GM23338 (cell line): ENCODE results near the gene USH2A. TPM values are rescaled to one million over a fixed set of nuclear protein-coding genes. Genes with fewer than 3 reads are reported as not detected.
A peak's percentile ranks its signal among the peaks of the same experiment; 100 is the strongest.

Experiments used
- ATAC-seq: fragments of 200-7000 bp; cut with Tn5 transposase; 3 replicates; pipeline ENCODE4 v1.9.1; 2020
- DNase-seq: peaks from one replicate; pipeline ENCODE4 v3.0.0-alpha.2; 2015; ENCODE audit warnings: low spot score
- H2AFZ ChIP-seq: fragments of 200-600 bp; sonication (generic); 2 replicates; pipeline ENCODE4 v1.8.0; 2016; ENCODE audit warnings: antibody characterized with exemption, mild to moderate bottlenecking, moderate library complexity
- H3F3A ChIP-seq: fragments of 200-600 bp; sonication (generic); replicated peaks from 2 replicates; pipeline ENCODE4 v1.8.0; 2017; ENCODE audit warnings: antibody characterized with exemption, mixed run types, low read depth
- H3K27ac ChIP-seq: fragments of 200-600 bp; sonication (generic); 2 replicates; pipeline ENCODE4 v1.6.1; 2016; ENCODE audit warnings: low read depth
- H3K27me3 ChIP-seq: fragments of 200-600 bp; sonication (generic); 2 replicates; pipeline ENCODE4 v1.8.0; 2016; ENCODE audit warnings: mild to moderate bottlenecking, mixed run types, moderate library complexity; ENCODE audit not compliant: insufficient read depth
- H3K36me3 ChIP-seq: fragments of 200-600 bp; sonication (generic); 2 replicates; pipeline ENCODE4 v1.8.0; 2016; ENCODE audit warnings: mild to moderate bottlenecking; ENCODE audit not compliant: insufficient read depth
- H3K4me1 ChIP-seq: fragments of 200-600 bp; sonication (generic); 2 replicates; pipeline ENCODE4 v1.8.0; 2016; ENCODE audit warnings: mild to moderate bottlenecking, moderate library complexity; ENCODE audit not compliant: insufficient read depth
- H3K4me2 ChIP-seq: fragments of 200-600 bp; sonication (generic); 2 replicates; pipeline ENCODE4 v1.7.1; 2017; ENCODE audit warnings: mixed run types
- H3K4me3 ChIP-seq: fragments of 200-600 bp; sonication (generic); 2 replicates; pipeline ENCODE4 v1.6.1; 2016; ENCODE audit warnings: mixed run types
- H3K79me2 ChIP-seq: fragments of 200-600 bp; sonication (generic); replicated peaks from 2 replicates; pipeline ENCODE4 v1.8.0; 2017; ENCODE audit warnings: mild to moderate bottlenecking; ENCODE audit not compliant: insufficient read depth
- H3K9me2 ChIP-seq: fragments of 200-600 bp; sonication (generic); 2 replicates; pipeline ENCODE4 v1.8.0; 2017; ENCODE audit not compliant: insufficient read depth
- H4K20me1 ChIP-seq: fragments of 200-600 bp; sonication (generic); replicated peaks from 2 replicates; pipeline ENCODE4 v1.8.0; 2017; ENCODE audit warnings: mild to moderate bottlenecking; ENCODE audit not compliant: insufficient read depth
- H3K27ac Mint-ChIP-seq: 2 replicates; pipeline ENCODE4 v1.8.0; 2020; ENCODE audit warnings: inconsistent platforms, mild to moderate bottlenecking, moderate library complexity, mixed read lengths
- H3K27me3 Mint-ChIP-seq: 3 replicates; pipeline ENCODE4 v1.8.0; 2022; ENCODE audit warnings: low read depth, mild to moderate bottlenecking, moderate library complexity, mixed read lengths, inconsistent platforms; ENCODE audit not compliant: insufficient read depth, poor library complexity
- H3K36me3 Mint-ChIP-seq: 3 replicates; pipeline ENCODE4 v1.8.0; 2021; ENCODE audit warnings: low read depth, mild to moderate bottlenecking, inconsistent platforms, moderate library complexity, mixed read lengths
- H3K4me1 Mint-ChIP-seq: 3 replicates; pipeline ENCODE4 v1.8.0; 2020; ENCODE audit warnings: mild to moderate bottlenecking, inconsistent platforms, mixed read lengths
- H3K4me3 Mint-ChIP-seq: 3 replicates; pipeline ENCODE4 v1.8.0; 2021; ENCODE audit warnings: moderate library complexity, mild to moderate bottlenecking, inconsistent platforms, mixed read lengths
- H3K9me3 Mint-ChIP-seq: 3 replicates; pipeline ENCODE4 v1.8.0; 2020; ENCODE audit warnings: moderate library complexity, mild to moderate bottlenecking, inconsistent platforms, mixed read lengths
- CREB1 ChIP-seq: fragments of 250-450 bp; sonication (Bioruptor Pico); IDR thresholded peaks from 2 replicates; pipeline ENCODE4 v1.5.0; 2020; ENCODE audit warnings: low read depth, mild to moderate bottlenecking, moderate library complexity
- EZH2 ChIP-seq: fragments of 200-600 bp; sonication (generic); IDR thresholded peaks from one replicate; pipeline ENCODE4 v1.8.0; 2017; ENCODE audit warnings: antibody characterized with exemption, mild to moderate bottlenecking, low read depth; ENCODE audit not compliant: unreplicated experiment
- NANOG ChIP-seq: IDR thresholded peaks from 2 replicates; pipeline ENCODE4 v1.6.1; 2016; ENCODE audit warnings: antibody characterized with exemption, borderline replicate concordance
- ZNF114 ChIP-seq: fragments of 250-450 bp; sonication (Bioruptor Pico); IDR thresholded peaks from 2 replicates; pipeline ENCODE4 v1.5.0; 2020; ENCODE audit warnings: mild to moderate bottlenecking, moderate library complexity
- ZNF331 ChIP-seq: fragments of 250-450 bp; sonication (Bioruptor Pico); IDR thresholded peaks from 2 replicates; pipeline ENCODE4 v1.5.0; 2020; ENCODE audit warnings: low read depth, mild to moderate bottlenecking, moderate library complexity
- polyA plus RNA-seq: library from polyadenylated mRNA; unstranded; fragments of >200 nt; fragmentation: Nextera tagmentation; extraction: Ambion mirVana; gene quantifications from 2 replicates; pipeline ENCODE4 v1.2.1, GENCODE V29; 2016
- total RNA-seq: library from RNA; depleted of rRNA; stranded (reverse); fragments of >200 nt; shearing (Covaris generic); gene quantifications from 2 replicates; pipeline ENCODE4 v1.2.3, GENCODE V29; 2014
- TF ChIP-seq, protein P1 (sequence below): fragments of 250-450 bp; sonication (Bioruptor Pico); IDR thresholded peaks from 2 replicates; pipeline ENCODE4 v1.5.0; 2020; ENCODE audit warnings: mild to moderate bottlenecking, moderate library complexity
- TF ChIP-seq, protein P2 (sequence below): IDR thresholded peaks from one replicate; pipeline ENCODE4 v1.6.1; 2018; ENCODE audit warnings: antibody characterized with exemption; ENCODE audit not compliant: unreplicated experiment
- TF ChIP-seq, protein P3 (sequence below): IDR thresholded peaks from 2 replicates; pipeline ENCODE4 v1.6.1; 2016; ENCODE audit warnings: antibody characterized with exemption

Gene USH2A
- total and polyA plus RNA-seq, 2 experiments from 2014 or later, result 0.03 TPM

DNA sequence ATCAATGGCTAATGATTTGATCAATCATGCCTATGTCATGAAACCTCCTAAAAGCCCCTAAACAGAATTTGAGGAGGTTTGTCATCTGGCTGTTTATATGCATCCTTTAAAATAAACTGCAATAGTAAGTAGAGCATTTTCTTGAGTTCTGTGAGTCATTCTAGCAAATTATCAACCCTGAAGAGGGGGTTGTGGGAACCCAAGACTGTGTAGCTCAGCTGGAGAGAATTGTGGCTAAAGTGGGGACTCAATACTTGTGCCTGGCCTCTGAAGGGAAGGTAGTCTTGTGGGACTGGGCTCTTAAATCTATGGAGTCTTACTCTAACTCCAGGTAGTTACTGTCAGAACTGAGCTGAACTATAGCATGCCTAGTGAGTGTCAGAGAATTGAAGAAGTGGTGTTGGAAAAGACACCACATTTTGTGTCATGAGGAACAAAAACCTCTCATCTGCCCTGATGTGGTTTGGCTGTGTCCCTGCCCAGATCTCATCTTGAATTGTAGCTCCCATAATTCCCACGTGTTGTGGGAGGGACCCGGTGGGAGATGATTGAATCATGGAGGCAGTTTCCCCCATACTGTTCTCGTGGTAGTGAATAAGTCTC lies 402.4 kb downstream of the USH2A start:
- H3F3A ChIP-seq, result no peaks in the 10 kb centered on the region
- TF ChIP-seq CREB1 (CRISPR knock-in tag) (no peak), ZNF114 (no peak)
- no peaks in the 10 kb centered on the region for H3K27me3 ChIP-seq
- no peaks in the 10 kb centered on the region for H3K36me3 ChIP-seq
- Mint-ChIP-seq H3K27me3 (no peaks in the 10 kb centered on the region), H3K27ac (no peak overlapping the region), H3K9me3 (no peaks in the 10 kb centered on the region), H3K4me3 (no peak overlapping the region), H3K4me1 (no peaks in the 10 kb centered on the region), H3K36me3 (no peaks in the 10 kb centered on the region)
- H3K4me3 ChIP-seq, result no peak overlapping the region
- H2AFZ ChIP-seq, result no peak overlapping the region
- ATAC-seq (no peak), DNase-seq (no peak)
- H3K4me2 ChIP-seq, result no peak overlapping the region
- peaks cover 3% of the 10 kb centered on the region; the same call in 1 of the 2 replicates for H3K9me2 ChIP-seq
- H3K79me2 ChIP-seq, result no peaks in the 10 kb centered on the region
- H3K27ac ChIP-seq, result no peak overlapping the region
- H4K20me1 ChIP-seq, result no peaks in the 10 kb centered on the region
- H3K4me1 ChIP-seq, result no peaks in the 10 kb centered on the region

DNA sequence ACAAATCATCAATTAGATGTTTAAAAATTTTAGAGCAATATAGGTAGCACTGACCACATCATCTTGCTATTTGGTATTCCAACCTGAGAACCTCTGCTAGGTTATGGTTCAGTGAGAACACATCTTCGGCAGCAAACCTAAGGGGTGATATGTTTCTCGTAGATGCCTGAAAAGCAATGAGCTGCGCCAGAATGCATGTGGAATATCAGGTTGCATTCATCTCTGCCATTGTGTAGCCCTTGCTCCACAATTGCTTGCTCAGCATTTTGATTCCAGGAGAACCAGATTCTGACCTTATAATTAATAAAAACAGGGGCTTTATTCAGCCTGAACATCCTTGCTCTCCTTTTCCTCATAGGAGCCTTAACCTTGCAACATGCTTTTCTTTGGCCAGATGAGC lies 408.1 kb downstream of the USH2A start:
- Mint-ChIP-seq H3K9me3 (no peaks in the 10 kb centered on the region), H3K4me1 (peaks cover 19% of the 10 kb centered on the region), H3K27me3 (peaks cover 2% of the 10 kb centered on the region), H3K27ac (no peak overlapping the region), H3K36me3 (no peaks in the 10 kb centered on the region), H3K4me3 (no peak overlapping the region)
- Histone ChIP-seq H4K20me1 (no peaks in the 10 kb centered on the region), H3K36me3 (no peaks in the 10 kb centered on the region), H3K27me3 (no peaks in the 10 kb centered on the region), H2AFZ (no peak overlapping the region), H3K79me2 (no peaks in the 10 kb centered on the region), H3K4me1 (peaks cover 17% of the 10 kb centered on the region), H3F3A (no peaks in the 10 kb centered on the region), H3K4me3 (no peak overlapping the region), H3K27ac (no peak overlapping the region), H3K4me2 (peak overlapping the region; percentile 18; the same call in 1 of the 2 replicates), H3K9me2 (no peaks in the 10 kb centered on the region)
- ATAC-seq (no peak), DNase-seq (no peak)
- TF ChIP-seq ZNF331 (CRISPR knock-in tag) (no peak), ZNF114 (no peak), EZH2 (no peak), NANOG (no peak), CREB1 (CRISPR knock-in tag) (no peak)
- TF ChIP-seq, protein P1, sequence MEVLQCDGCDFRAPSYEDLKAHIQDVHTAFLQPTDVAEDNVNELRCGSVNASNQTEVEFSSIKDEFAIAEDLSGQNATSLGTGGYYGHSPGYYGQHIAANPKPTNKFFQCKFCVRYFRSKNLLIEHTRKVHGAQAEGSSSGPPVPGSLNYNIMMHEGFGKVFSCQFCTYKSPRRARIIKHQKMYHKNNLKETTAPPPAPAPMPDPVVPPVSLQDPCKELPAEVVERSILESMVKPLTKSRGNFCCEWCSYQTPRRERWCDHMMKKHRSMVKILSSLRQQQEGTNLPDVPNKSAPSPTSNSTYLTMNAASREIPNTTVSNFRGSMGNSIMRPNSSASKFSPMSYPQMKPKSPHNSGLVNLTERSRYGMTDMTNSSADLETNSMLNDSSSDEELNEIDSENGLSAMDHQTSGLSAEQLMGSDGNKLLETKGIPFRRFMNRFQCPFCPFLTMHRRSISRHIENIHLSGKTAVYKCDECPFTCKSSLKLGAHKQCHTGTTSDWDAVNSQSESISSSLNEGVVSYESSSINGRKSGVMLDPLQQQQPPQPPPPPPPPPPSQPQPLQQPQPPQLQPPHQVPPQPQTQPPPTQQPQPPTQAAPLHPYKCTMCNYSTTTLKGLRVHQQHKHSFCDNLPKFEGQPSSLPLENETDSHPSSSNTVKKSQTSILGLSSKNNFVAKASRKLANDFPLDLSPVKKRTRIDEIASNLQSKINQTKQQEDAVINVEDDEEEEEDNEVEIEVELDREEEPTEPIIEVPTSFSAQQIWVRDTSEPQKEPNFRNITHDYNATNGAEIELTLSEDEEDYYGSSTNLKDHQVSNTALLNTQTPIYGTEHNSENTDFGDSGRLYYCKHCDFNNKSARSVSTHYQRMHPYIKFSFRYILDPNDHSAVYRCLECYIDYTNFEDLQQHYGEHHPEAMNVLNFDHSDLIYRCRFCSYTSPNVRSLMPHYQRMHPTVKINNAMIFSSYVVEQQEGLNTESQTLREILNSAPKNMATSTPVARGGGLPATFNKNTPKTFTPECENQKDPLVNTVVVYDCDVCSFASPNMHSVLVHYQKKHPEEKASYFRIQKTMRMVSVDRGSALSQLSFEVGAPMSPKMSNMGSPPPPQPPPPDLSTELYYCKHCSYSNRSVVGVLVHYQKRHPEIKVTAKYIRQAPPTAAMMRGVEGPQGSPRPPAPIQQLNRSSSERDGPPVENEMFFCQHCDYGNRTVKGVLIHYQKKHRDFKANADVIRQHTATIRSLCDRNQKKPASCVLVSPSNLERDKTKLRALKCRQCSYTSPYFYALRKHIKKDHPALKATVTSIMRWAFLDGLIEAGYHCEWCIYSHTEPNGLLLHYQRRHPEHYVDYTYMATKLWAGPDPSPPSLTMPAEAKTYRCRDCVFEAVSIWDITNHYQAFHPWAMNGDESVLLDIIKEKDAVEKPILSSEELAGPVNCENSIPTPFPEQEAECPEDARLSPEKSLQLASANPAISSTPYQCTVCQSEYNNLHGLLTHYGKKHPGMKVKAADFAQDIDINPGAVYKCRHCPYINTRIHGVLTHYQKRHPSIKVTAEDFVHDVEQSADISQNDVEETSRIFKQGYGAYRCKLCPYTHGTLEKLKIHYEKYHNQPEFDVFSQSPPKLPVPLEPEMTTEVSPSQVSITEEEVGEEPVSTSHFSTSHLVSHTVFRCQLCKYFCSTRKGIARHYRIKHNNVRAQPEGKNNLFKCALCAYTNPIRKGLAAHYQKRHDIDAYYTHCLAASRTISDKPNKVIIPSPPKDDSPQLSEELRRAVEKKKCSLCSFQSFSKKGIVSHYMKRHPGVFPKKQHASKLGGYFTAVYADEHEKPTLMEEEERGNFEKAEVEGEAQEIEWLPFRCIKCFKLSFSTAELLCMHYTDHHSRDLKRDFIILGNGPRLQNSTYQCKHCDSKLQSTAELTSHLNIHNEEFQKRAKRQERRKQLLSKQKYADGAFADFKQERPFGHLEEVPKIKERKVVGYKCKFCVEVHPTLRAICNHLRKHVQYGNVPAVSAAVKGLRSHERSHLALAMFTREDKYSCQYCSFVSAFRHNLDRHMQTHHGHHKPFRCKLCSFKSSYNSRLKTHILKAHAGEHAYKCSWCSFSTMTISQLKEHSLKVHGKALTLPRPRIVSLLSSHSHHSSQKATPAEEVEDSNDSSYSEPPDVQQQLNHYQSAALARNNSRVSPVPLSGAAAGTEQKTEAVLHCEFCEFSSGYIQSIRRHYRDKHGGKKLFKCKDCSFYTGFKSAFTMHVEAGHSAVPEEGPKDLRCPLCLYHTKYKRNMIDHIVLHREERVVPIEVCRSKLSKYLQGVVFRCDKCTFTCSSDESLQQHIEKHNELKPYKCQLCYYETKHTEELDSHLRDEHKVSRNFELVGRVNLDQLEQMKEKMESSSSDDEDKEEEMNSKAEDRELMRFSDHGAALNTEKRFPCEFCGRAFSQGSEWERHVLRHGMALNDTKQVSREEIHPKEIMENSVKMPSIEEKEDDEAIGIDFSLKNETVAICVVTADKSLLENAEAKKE (CRISPR knock-in tag), result no peak
- TF ChIP-seq, protein P2, sequence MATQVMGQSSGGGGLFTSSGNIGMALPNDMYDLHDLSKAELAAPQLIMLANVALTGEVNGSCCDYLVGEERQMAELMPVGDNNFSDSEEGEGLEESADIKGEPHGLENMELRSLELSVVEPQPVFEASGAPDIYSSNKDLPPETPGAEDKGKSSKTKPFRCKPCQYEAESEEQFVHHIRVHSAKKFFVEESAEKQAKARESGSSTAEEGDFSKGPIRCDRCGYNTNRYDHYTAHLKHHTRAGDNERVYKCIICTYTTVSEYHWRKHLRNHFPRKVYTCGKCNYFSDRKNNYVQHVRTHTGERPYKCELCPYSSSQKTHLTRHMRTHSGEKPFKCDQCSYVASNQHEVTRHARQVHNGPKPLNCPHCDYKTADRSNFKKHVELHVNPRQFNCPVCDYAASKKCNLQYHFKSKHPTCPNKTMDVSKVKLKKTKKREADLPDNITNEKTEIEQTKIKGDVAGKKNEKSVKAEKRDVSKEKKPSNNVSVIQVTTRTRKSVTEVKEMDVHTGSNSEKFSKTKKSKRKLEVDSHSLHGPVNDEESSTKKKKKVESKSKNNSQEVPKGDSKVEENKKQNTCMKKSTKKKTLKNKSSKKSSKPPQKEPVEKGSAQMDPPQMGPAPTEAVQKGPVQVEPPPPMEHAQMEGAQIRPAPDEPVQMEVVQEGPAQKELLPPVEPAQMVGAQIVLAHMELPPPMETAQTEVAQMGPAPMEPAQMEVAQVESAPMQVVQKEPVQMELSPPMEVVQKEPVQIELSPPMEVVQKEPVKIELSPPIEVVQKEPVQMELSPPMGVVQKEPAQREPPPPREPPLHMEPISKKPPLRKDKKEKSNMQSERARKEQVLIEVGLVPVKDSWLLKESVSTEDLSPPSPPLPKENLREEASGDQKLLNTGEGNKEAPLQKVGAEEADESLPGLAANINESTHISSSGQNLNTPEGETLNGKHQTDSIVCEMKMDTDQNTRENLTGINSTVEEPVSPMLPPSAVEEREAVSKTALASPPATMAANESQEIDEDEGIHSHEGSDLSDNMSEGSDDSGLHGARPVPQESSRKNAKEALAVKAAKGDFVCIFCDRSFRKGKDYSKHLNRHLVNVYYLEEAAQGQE, result no peak
- TF ChIP-seq, protein P3, sequence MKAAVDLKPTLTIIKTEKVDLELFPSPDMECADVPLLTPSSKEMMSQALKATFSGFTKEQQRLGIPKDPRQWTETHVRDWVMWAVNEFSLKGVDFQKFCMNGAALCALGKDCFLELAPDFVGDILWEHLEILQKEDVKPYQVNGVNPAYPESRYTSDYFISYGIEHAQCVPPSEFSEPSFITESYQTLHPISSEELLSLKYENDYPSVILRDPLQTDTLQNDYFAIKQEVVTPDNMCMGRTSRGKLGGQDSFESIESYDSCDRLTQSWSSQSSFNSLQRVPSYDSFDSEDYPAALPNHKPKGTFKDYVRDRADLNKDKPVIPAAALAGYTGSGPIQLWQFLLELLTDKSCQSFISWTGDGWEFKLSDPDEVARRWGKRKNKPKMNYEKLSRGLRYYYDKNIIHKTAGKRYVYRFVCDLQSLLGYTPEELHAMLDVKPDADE, result no peak
